Keratinocyte (primary cell): ENCODE data around the gene MKRN2. TPM values are rescaled to one million over a fixed set of nuclear protein-coding genes. Genes with fewer than 3 reads are reported as not detected.

Experiments
- DNase-seq: peaks from one replicate; pipeline ENCODE4 v3.0.0-alpha.2; 2011; ENCODE audit warnings: low read depth, missing footprints, low spot score
- FAIRE-seq: peaks from 2 replicates; lab custom pipeline; 2011; peaks lifted over from hg19 to GRCh38; lab: Jason Lieb, UNC
- H2AFZ ChIP-seq: 2 replicates; pipeline ENCODE4 v1.6.0; 2012; ENCODE audit warnings: low read length, control low read depth, inconsistent platforms; ENCODE audit not compliant: control insufficient read depth
- H3K27ac ChIP-seq: 2 replicates; pipeline ENCODE4 v1.5.1; 2011; ENCODE audit warnings: low read length; ENCODE audit not compliant: control insufficient read depth, insufficient read depth
- H3K27me3 ChIP-seq: 3 replicates; pipeline ENCODE4 v1.6.0; 2011; ENCODE audit warnings: low read length; ENCODE audit not compliant: control insufficient read depth, insufficient read depth; ENCODE audit errors: extremely low read depth
- H3K36me3 ChIP-seq, 2 experiments: 2 replicates in 1 of 2; 3 replicates in 1 of 2; pipeline ENCODE4 v1.5.1; 2011; ENCODE audit warnings: low read length in 2 of 2, mild to moderate bottlenecking in 1 of 2; ENCODE audit not compliant: control insufficient read depth in 2 of 2, insufficient read depth in 2 of 2; ENCODE audit errors: extremely low read depth in 1 of 2
- H3K4me1 ChIP-seq: 3 replicates; pipeline ENCODE4 v1.5.1; 2011; ENCODE audit warnings: low read length; ENCODE audit not compliant: control insufficient read depth, insufficient read depth; ENCODE audit errors: extremely low read depth
- H3K4me2 ChIP-seq: 3 replicates; pipeline ENCODE4 v1.6.0; 2011; ENCODE audit warnings: low read depth, low read length; ENCODE audit not compliant: control insufficient read depth, insufficient read depth; ENCODE audit errors: extremely low read depth
- H3K4me3 ChIP-seq, 3 experiments: fragments of 200-600 bp in 1 of 3; sonication (generic) in 1 of 3; 2 replicates in 2 of 3; 3 replicates in 1 of 3; pipeline ENCODE4 v1.5.1; 2011 to 2016; ENCODE audit warnings: low read length in 3 of 3, mild to moderate bottlenecking in 3 of 3, control low read depth in 2 of 3, inconsistent platforms in 1 of 3, low read depth in 1 of 3, mixed read lengths in 1 of 3, mixed run types in 1 of 3, moderate library complexity in 1 of 3; ENCODE audit not compliant: control insufficient read depth in 2 of 3, insufficient read depth in 2 of 3; ENCODE audit errors: extremely low read depth in 1 of 3
- H3K79me2 ChIP-seq: 2 replicates; pipeline ENCODE4 v1.6.0; 2012; ENCODE audit warnings: low read length; ENCODE audit not compliant: control insufficient read depth, insufficient read depth
- H3K9ac ChIP-seq: 3 replicates; pipeline ENCODE4 v1.6.0; 2011; ENCODE audit warnings: low read length; ENCODE audit not compliant: control insufficient read depth, insufficient read depth; ENCODE audit errors: extremely low read depth
- H3K9me1 ChIP-seq: 3 replicates; pipeline ENCODE4 v1.6.0; 2011; ENCODE audit warnings: low read length; ENCODE audit not compliant: control insufficient read depth, insufficient read depth; ENCODE audit errors: extremely low read depth
- H3K9me3 ChIP-seq: 2 replicates; pipeline ENCODE4 v1.5.1; 2012; ENCODE audit warnings: low read depth, low read length; ENCODE audit not compliant: control insufficient read depth
- H4K20me1 ChIP-seq: 3 replicates; pipeline ENCODE4 v1.6.0; 2011; ENCODE audit warnings: low read length; ENCODE audit not compliant: control insufficient read depth, insufficient read depth; ENCODE audit errors: extremely low read depth
- CTCF ChIP-seq, 3 experiments: IDR thresholded peaks in 1 of 3; conservative IDR thresholded peaks in 1 of 3; optimal IDR thresholded peaks in 1 of 3; 2 replicates in 2 of 3; 3 replicates in 1 of 3; pipeline versions ENCODE3 to v1.5.1; 2011; ENCODE audit warnings: low read length in 3 of 3, mild to moderate bottlenecking in 3 of 3, moderate library complexity in 2 of 3, control low read depth in 1 of 3, inconsistent platforms in 1 of 3; ENCODE audit not compliant: insufficient read depth in 2 of 3; ENCODE audit errors: extremely low read depth in 1 of 3
- EZH2 ChIP-seq: IDR thresholded peaks from one replicate; pipeline ENCODE4 v1.6.1; 2012; ENCODE audit warnings: inconsistent platforms, mild to moderate bottlenecking, low read length, moderate library complexity
- dilution Hi-C: fragments of 300-500 bp; cut with MboI; formaldehyde crosslinking; loops from one replicate; pipeline ENCODE4 v1.7.0; 2020; ENCODE audit warnings: low sequenced_read_pairs; ENCODE audit not compliant: extremely low pct_ligation_motif_present
- polyA plus RNA-seq, 5 experiments: library from polyadenylated mRNA; depleted of rRNA in 3 of 5; stranded (reverse) in 3 of 5; stranded (forward) in 1 of 5; unstranded in 1 of 5; fragments of >200 nt; gene quantifications; 1 replicate in 1 of 5; 2 replicates in 3 of 5; 3 replicates in 1 of 5; pipeline versions ENCODE4 v1.2.1 to v1.2.3, GENCODE V29; 2011 to 2012; ENCODE audit warnings: missing spikeins in 2 of 5, low read depth in 1 of 5, low replicate concordance in 1 of 5

The MKRN2 gene
- polyA plus RNA-seq, 1 donor (not counting 4 experiments of a cell fraction or from before 2014, with no cell fraction given): 31.8 TPM

- Histone ChIP-seq H3K36me3 (no peaks in the 10 kb centered on the region), H2AFZ (no peak overlapping the region), H3K4me1 (peaks cover 14% of the 10 kb centered on the region), H3K79me2 (peaks cover 94% of the 10 kb centered on the region), H3K27me3 (no peaks in the 10 kb centered on the region), H3K9ac (no peak overlapping the region), H3K9me3 (no peaks in the 10 kb centered on the region), H3K9me1 (no peaks in the 10 kb centered on the region), H3K27ac (no peak overlapping the region), H3K4me3 (no peak overlapping the region), H3K4me2 (no peak overlapping the region), H4K20me1 (peaks cover 4% of the 10 kb centered on the region)
- FAIRE-seq (no peak), DNase-seq (no peak)
- dilution Hi-C loops: no loop called here
- no peak for TF ChIP-seq CTCF (optimal IDR thresholded peaks at IDR 0.05 in 1 of 3, IDR thresholded peaks at IDR 0.05 in 1 of 3, conservative IDR thresholded peaks at IDR 0.05 in 1 of 3; ENCODE audit: extremely low read depth in 1 of 3, insufficient read depth in 2 of 3, low read length in 3 of 3)
- TF ChIP-seq EZH2: no peak
Measured at GRCh38 chr3:12562451-12562850, 5.6 kb downstream of the MKRN2 start.

GRCh38 chr3:12566976-12567375, 10.1 kb downstream of the MKRN2 start:
- Histone ChIP-seq H3K9me1 (no peaks in the 10 kb centered on the region), H3K27ac (no peak overlapping the region), H3K36me3 (peaks cover 4 to 12% of the 10 kb centered on the region in 2 experiments), H3K4me3 (no peak overlapping the region), H3K79me2 (peaks cover 60% of the 10 kb centered on the region), H2AFZ (no peak overlapping the region), H3K9me3 (no peaks in the 10 kb centered on the region), H3K27me3 (no peaks in the 10 kb centered on the region), H4K20me1 (peaks cover 3% of the 10 kb centered on the region), H3K4me1 (peaks cover 3% of the 10 kb centered on the region), H3K4me2 (no peak overlapping the region), H3K9ac (no peak overlapping the region)
- dilution Hi-C loops: no loop called here
- DNase-seq: no peak
- TF ChIP-seq EZH2 (no peak), CTCF (optimal IDR thresholded peaks at IDR 0.05 in 1 of 3, IDR thresholded peaks at IDR 0.05 in 1 of 3, conservative IDR thresholded peaks at IDR 0.05 in 1 of 3; ENCODE audit: extremely low read depth in 1 of 3, insufficient read depth in 2 of 3, low read length in 3 of 3) (no peak)
- FAIRE-seq: no peak
